Activated naive CD8-positive, alpha-beta T cell treated with anti-CD3 and anti-CD28 coated beads, Interleukin-2, amount 50 U/mL, for 24 hours (primary cell): ENCODE measurements around the gene COL8A2.

Experiments used
- ATAC-seq: fragments of 150-1000 bp; cut with Tn5 transposase; one replicate; pipeline ENCODE4 v1.10.0; 2021
- DNase-seq: peaks from one replicate; pipeline ENCODE4 v3.0.0; 2021
- H3K27ac Mint-ChIP-seq: one replicate; pipeline ENCODE4 v1.8.0; 2021; ENCODE audit warnings: mild to moderate bottlenecking, mixed read lengths
- H3K27me3 Mint-ChIP-seq: one replicate; pipeline ENCODE4 v1.8.0; 2021; ENCODE audit warnings: mixed read lengths
- H3K36me3 Mint-ChIP-seq: one replicate; pipeline ENCODE4 v1.8.0; 2021; ENCODE audit warnings: low read depth, mixed read lengths
- H3K4me1 Mint-ChIP-seq: one replicate; pipeline ENCODE4 v1.8.0; 2021; ENCODE audit warnings: mixed read lengths
- H3K4me3 Mint-ChIP-seq: one replicate; pipeline ENCODE4 v1.8.0; 2021; ENCODE audit warnings: mild to moderate bottlenecking, moderate library complexity, mixed read lengths
- H3K9me3 Mint-ChIP-seq: one replicate; pipeline ENCODE4 v1.8.0; 2021; ENCODE audit warnings: mixed read lengths

COL8A2 gene

DNA sequence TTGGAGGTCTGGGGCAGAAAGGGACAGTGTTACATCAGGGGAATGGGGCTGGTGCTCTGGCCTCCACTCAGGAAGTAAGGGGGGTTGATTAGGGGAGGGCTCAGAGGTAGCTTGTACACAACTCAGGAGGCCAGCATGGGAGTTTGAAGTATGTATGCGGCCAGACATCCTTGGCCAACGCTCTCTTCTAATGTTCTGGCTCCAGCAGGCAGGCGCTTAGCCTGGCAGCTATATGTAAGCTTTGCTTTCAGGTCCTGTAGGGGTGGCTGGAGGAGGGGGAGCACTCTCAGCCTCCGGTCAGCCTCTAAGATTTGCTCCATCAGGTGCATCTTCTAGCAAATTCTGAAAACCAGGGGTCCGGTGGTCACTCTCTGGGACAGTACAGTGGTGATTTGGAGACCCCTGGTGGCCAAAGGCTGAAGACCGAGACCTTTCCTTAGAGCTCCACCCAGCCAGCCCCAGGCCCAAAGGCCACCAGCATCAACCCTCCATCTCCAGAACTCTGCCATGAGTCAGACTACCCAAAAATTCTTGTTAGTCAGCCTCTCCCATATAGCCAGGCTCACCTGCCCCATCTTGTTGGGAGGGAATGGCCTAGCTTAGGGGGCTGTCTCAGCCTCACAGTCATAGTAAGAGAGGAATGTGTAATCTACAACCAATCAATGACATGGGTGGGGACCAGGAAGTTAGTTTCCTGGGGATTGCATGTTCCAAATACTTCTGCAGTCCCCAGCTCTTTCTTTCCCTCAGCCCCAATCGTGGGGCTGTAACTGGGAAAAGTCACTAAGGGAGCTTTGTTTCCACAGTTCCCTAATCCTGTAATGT, 9.7 kb upstream of the COL8A2 start:
- Mint-ChIP-seq H3K4me3 (no peak overlapping the region), H3K4me1 (peaks cover 2% of the 10 kb centered on the region), H3K27ac (peak overlapping the region; percentile 64), H3K9me3 (no peaks in the 10 kb centered on the region), H3K27me3 (no peaks in the 10 kb centered on the region), H3K36me3 (peaks cover 12% of the 10 kb centered on the region)
- ATAC-seq (peak; percentile 76), DNase-seq (peak; percentile 65)

DNA sequence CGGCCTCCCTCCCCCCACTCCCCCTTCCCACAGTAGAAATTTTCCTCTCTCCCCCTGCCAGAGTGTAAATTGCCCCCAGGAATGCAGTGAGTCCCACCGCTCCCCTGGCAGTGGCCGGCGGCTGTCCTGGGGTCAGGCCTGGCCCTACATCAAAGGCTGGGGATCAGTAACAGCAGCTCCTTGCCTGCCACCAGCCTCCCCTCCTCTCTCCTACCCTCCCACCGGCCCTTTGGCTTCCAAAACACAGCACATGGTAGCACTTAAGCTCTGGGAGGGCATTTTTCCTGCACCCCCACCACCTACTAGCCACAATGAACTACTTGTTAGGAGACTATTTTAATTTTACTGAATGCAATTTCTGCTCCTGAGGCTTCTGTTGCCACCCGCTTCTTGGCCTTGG, 9.0 kb upstream of the COL8A2 start:
- H3K27ac Mint-ChIP-seq = no peak overlapping the region
- H3K36me3 Mint-ChIP-seq = peaks cover 11% of the 10 kb centered on the region

DNA sequence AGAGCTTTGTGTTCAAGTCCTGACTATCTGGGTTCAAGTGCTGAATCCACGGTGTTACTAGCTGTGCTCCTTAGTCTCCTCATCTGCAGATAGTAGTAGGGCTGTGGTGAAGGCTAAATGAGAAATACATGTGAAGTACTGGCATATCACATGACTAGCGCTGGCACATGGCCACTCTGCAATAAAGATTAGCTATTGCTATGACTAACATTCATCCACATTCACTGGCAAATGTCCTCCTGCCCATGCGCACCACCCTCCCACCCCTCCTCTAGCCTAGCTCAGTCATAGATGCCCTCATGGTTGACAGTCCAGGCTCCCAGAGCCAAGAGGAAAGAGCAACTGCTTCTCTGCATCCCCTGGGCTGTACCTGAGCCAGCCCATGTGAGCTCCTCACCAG, 8.5 kb upstream of the COL8A2 start:
- Mint-ChIP-seq H3K27ac (no peak overlapping the region), H3K36me3 (peaks cover 10% of the 10 kb centered on the region)
- no peak for DNase-seq

More for the DNA sequence above, 9.0 kb upstream of the COL8A2 start:
- DNase-seq = no peak
- Mint-ChIP-seq H3K27me3 (no peaks in the 10 kb centered on the region), H3K9me3 (no peaks in the 10 kb centered on the region), H3K4me3 (no peak overlapping the region), H3K4me1 (peaks cover 2% of the 10 kb centered on the region)
- ATAC-seq = no peak

DNA sequence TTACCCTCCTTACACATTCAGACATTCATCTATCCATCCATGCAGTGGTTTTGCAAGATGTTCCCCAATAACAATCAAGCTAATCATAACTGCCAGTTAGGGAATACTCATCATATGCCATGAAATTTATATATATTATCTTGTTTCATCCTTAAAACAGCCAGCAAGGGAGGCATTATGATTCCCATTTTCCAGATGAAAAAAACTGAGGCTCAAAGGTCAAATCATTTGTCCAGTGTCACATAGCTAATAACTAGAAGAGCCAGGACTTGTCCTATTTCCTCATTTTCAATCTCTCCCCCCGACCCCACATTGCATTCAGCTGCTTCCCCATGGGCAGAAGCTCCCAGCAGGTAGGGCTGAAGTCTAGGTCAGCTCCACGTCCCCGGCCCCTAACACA, 7.0 kb upstream of the COL8A2 start:
- H3K27ac Mint-ChIP-seq = no peak overlapping the region
- no peaks in the 10 kb centered on the region for H3K27me3 Mint-ChIP-seq
- H3K36me3 Mint-ChIP-seq = peaks cover 3% of the 10 kb centered on the region
- ATAC-seq (no peak), DNase-seq (no peak)
- no peak overlapping the region for H3K4me3 Mint-ChIP-seq
- H3K4me1 Mint-ChIP-seq = peaks cover 2% of the 10 kb centered on the region
- H3K9me3 Mint-ChIP-seq = no peaks in the 10 kb centered on the region

More for the DNA sequence above, 8.5 kb upstream of the COL8A2 start:
- no peak overlapping the region for H3K4me3 Mint-ChIP-seq
- no peak for ATAC-seq
- no peaks in the 10 kb centered on the region for H3K27me3 Mint-ChIP-seq
- H3K4me1 Mint-ChIP-seq = peaks cover 2% of the 10 kb centered on the region
- H3K9me3 Mint-ChIP-seq = no peaks in the 10 kb centered on the region

DNA sequence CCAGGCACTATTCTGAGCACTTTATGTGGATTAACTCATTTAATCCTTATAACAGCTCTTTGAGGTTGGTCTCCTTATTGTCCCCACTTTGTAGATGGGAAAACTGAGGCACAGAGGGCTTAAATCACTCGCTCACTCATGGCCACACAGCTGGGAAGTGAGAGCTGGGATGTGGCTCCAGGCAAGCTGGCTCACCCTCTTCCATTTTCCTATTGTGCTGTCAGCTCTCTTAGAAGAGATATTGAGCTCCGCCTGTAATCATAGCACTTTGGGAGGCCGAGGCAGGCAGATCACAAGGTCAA, 3.8 kb upstream of the COL8A2 start:
- H3K4me1 Mint-ChIP-seq = peaks cover 15% of the 10 kb centered on the region
- no peak overlapping the region for H3K4me3 Mint-ChIP-seq
- no peak overlapping the region for H3K27ac Mint-ChIP-seq
- H3K27me3 Mint-ChIP-seq = peaks cover 17% of the 10 kb centered on the region
- no peaks in the 10 kb centered on the region for H3K9me3 Mint-ChIP-seq
- H3K36me3 Mint-ChIP-seq = no peaks in the 10 kb centered on the region
- DNase-seq = no peak
- ATAC-seq = no peak

DNA sequence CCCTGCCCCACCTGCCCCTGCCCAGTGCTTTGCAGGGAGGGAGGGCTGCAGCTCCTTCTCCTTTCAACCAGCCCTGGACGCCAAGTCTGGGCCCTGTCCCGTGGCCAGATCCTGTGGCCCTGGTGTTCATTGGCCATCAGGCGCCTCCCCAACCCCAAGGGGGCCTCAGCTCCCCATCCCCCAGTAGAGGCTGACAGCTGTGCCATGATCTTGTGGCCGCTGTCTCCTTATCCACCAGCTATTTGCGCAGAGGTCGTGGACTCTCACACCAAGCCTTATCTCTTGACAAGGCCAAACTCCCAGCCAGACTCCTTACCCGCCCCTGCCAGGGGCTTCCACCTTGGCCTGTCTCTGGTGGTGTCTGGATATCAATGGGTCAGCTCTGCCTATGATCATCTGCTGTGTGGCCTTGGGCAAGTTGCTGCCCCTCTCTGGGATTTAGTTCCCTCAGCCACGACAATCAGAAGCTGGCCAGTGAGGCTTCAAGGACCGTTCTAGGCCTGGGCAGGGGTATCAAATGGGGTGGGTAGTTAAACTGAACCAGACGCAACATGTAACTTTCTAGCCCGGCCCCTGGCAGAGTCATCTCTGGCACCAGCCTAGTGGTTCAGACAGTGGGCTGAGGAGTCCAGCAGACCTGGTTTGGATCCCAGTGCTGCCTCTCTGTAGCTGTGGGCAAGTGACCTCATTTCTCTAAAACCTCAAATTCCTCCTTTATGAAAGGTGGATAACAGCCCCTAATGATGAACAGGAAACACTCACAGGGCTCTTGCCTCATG, 3.3 kb upstream of the COL8A2 start:
- no peak overlapping the region for H3K4me3 Mint-ChIP-seq
- H3K9me3 Mint-ChIP-seq = no peaks in the 10 kb centered on the region
- no peak for ATAC-seq
- H3K27ac Mint-ChIP-seq = no peak overlapping the region
- peaks cover 19% of the 10 kb centered on the region for H3K4me1 Mint-ChIP-seq
- no peaks in the 10 kb centered on the region for H3K36me3 Mint-ChIP-seq
- H3K27me3 Mint-ChIP-seq = peaks cover 20% of the 10 kb centered on the region
- no peak for DNase-seq

DNA sequence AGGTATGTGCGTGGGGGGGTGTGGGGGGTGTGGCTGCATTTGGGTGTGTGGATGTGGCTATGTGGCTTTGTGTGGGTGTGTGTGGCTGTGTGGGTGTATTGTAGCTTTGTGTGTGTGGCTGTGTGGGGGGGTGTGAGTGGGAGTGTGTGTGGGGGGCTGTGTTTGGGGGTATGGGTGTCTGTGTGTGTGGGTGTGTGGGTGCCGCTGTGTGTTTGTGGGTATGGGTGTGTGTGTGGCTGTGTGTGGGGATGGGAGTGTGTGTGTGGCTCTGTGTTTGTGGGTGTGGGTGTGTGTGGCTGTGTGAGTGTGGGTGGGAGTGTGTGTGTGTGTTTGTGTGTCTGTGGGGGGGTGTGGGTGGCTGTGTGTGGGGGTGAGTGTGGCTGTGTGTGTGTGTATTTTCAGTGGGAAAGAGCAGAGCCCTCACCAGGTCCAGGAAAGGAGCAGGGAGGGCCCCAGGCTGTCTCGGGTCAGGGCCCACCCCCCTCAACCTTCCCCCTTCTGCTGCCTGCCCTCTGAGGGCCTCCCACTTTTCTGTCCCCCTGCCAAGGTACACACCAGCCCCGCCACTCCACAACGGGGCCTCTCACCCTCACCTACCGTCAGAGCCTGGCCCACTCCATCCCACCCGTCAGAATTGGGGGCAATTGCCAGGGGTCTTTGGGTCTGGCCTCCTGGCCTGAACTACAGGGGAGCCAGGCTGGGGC, 1.9 kb upstream of the COL8A2 start:
- Mint-ChIP-seq H3K9me3 (no peaks in the 10 kb centered on the region), H3K27ac (no peak overlapping the region), H3K36me3 (no peaks in the 10 kb centered on the region), H3K27me3 (peaks cover 28% of the 10 kb centered on the region), H3K4me1 (peaks cover 28% of the 10 kb centered on the region), H3K4me3 (no peak overlapping the region)
- ATAC-seq = no peak
- no peak for DNase-seq

DNA sequence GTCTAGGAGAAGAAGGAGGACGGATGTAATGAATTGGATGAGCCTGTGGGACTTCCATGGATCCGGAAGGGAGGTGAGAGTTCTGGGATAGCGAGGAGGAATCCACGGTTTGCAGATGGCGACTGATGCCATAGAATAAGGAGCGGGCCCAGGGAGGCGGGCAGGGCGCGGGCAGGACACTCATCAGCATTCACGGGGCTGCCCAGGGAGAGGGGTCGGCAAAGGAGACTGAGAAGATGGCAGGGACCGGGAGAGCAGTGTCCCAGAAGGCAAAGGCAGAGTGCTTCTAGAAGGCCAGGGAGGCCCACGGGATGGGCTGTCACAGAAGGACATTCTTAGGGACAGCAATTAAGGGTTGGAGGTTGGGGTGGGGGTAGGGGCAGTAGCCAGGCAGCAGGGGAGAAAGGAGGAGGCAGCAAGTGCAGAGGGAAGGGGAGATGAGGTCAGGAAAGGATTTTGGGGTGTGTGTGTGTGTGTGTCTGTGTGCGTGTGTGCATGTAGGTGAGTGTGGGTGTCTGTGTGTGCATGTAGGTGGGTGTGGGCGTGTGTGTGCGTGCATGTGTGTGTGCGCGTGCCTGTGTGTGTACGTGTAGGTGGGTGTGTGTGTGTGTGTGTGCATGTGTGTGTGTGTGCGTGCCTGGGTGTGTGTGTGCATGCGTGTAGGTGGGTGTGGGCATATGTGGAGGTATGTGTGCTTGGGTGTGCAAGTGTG, 1.1 kb upstream of the COL8A2 start:
- Mint-ChIP-seq H3K27me3 (peaks cover 28% of the 10 kb centered on the region), H3K36me3 (no peaks in the 10 kb centered on the region), H3K9me3 (no peaks in the 10 kb centered on the region), H3K4me3 (peak overlapping the region; percentile 28), H3K27ac (no peak overlapping the region), H3K4me1 (peaks cover 28% of the 10 kb centered on the region)
- DNase-seq (no peak), ATAC-seq (no peak)

DNA sequence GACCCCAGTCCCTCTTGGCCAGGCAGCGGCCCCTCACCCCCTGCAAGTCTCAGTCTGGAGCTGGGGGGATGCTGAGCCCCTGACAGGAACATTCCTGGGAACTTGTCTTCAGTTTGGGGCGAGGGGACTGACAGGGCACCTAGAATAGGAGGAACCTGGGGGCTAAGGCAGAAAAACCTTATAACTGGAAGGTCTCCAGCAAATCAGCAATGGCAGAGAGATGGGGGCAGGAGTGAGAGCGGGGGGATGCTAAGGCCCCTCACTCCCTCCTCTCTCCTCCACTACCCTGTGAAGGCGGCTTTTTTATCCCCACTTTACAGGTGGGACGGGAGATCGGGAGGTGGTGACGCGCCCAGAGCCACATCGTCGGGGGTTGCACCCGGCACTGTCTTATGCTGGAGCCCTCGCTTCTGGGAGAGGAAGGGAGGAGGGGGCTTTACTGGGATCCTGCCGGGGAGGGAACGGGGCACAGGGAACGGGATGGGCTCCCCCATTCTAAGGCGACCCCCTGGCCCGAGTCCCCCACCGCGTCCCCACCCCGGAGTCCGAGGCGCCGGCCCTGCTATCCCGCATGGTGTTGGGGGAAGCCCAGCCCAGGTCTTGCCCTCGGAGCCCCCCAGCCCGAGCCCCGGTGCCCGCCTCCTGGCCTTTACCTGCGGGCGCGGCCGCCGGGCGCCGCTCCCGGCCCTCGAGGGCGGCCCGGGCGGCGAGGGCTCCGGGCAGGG, 456 bp downstream of the COL8A2 start:
- no peak overlapping the region for H3K27ac Mint-ChIP-seq

DNA sequence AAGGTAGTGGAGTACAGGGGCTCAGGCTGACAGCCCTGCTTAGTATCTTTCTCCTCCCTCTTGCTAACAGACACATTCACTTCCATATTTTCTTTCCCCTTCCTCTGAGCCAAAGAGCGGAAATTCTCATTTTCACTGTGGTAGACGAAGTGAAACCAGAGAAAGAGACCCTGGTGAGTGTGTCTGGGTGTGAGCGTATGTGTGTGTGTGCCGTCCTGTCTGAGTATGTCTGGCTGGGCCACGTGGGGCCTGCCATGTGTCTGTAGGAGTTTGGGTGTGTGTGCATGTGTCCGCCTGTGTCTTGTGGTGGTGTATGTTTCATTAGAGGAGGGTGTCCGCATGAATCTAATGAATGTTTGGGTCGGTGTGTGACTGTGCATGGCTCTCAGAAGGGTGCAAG, 1.7 kb downstream of the COL8A2 start:
- Mint-ChIP-seq H3K9me3 (no peaks in the 10 kb centered on the region), H3K4me1 (peaks cover 28% of the 10 kb centered on the region), H3K27me3 (peaks cover 28% of the 10 kb centered on the region), H3K36me3 (no peaks in the 10 kb centered on the region), H3K27ac (peak overlapping the region; percentile 33), H3K4me3 (peak overlapping the region; percentile 39)
- ATAC-seq (peak; percentile 35), DNase-seq (no peak)

More for the DNA sequence above, 456 bp downstream of the COL8A2 start:
- no peaks in the 10 kb centered on the region for H3K36me3 Mint-ChIP-seq
- peak overlapping the region; percentile 62 for H3K4me3 Mint-ChIP-seq
- peaks cover 28% of the 10 kb centered on the region for H3K27me3 Mint-ChIP-seq
- DNase-seq (no peak), ATAC-seq (no peak)
- H3K4me1 Mint-ChIP-seq = peaks cover 28% of the 10 kb centered on the region
- H3K9me3 Mint-ChIP-seq = no peaks in the 10 kb centered on the region

DNA sequence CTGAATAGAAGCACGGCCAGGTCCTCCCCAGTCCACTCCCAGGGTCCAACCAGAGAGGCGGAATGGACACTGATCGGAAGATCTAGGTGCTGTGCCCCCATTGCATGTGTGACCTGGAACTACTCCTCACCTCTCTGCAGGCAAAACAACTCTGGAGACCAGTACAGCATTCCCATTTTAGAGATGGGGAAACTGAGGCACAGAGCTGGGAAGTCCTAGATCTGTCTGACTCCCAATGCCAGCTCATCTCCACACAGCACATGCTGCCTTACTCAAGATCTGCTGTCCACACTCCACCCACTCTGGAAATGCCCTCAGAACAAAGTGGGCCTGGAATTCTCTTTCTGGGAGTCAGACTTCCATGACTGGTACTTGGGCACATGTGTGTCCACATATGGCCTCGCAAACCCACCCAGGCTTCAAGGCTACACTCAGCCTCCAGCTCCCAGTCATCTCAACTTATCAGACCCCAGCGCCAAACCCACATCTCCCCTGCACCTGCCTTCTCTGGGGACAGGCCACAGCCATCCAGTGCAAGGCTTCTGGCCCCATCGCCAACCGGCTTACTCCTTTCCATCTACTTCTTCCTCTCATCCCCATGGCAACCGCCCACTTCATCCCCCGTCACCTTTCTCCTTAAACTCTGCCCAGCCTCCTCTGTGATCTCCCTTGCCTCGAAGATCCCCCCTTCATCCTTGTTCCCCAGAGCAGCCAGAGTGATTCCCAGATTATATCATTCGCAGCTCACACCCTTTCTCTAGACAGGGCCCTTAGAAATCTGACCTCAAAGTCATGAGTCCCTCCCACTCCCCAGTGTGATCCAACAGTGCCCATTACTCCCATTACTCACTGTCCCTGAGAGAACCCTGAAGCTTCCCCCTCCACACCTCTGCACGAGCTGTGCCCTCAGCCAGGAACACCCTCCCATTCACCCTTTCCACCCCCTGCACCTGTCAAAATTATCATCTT, 2.7 kb downstream of the COL8A2 start:
- Mint-ChIP-seq H3K27me3 (peaks cover 28% of the 10 kb centered on the region), H3K4me1 (peaks cover 28% of the 10 kb centered on the region), H3K27ac (peak overlapping the region; percentile 12), H3K36me3 (no peaks in the 10 kb centered on the region), H3K4me3 (no peak overlapping the region), H3K9me3 (no peaks in the 10 kb centered on the region)
- ATAC-seq (no peak), DNase-seq (no peak)

DNA sequence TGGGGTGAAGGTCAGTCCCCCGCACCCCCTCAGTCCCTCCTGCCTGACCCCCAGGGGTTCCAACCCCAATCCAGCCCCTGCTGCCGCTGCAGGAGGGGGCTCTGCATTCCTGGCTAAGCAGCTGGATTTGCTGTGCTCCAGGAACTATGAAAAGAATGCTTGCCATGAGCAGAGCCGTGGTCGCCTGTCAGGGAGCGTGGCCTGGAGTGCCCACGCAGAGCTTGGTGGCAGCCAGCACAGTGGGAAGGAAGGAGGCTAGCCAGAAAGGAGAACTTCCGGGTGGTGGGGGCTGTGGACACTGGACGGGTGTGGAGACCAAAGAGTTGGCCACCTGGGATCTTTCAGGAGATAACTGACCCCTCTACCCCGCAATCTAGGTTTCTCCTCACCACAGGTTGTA, 5.6 kb downstream of the COL8A2 start:
- Mint-ChIP-seq H3K36me3 (no peaks in the 10 kb centered on the region), H3K4me1 (peaks cover 19% of the 10 kb centered on the region), H3K9me3 (no peaks in the 10 kb centered on the region), H3K4me3 (no peak overlapping the region), H3K27ac (no peak overlapping the region), H3K27me3 (peaks cover 16% of the 10 kb centered on the region)
- DNase-seq = no peak
- ATAC-seq = no peak
